ENCODE data around the gene IGF1R.
"Not testable (repeated sequence)": the region's sequence is repeated elsewhere in the genome, so short reads cannot be mapped to it uniquely, and the experiment has no call there.

Gene IGF1R

DNA sequence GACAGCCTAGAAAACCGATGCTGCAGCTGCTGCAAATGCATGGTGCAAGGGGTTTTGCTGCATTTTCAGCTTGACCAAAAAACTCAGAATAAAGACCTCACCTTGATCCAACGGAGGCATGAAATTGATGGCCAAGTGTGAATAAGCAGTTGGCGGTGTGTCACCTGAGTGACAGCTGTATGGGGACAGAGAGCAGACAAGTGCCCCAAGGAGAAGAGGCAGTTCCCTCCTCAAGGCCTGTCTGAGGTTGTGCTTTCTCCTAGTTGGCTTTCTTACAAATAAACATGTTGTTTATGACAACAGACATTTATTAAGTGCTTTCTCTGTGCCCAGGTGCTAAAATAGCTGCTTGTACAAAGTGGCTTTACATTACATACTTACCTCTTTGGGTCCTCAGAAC, 349.0 kb downstream of the IGF1R start:
- no peak for TF ChIP-seq POLR2A (IDR thresholded peaks at IDR 0.05; ENCODE audit: low read depth, low read length)
- no peak for DNase-seq (ENCODE audit: insufficient read length, low spot score)
- FAIRE-seq: no peak

DNA sequence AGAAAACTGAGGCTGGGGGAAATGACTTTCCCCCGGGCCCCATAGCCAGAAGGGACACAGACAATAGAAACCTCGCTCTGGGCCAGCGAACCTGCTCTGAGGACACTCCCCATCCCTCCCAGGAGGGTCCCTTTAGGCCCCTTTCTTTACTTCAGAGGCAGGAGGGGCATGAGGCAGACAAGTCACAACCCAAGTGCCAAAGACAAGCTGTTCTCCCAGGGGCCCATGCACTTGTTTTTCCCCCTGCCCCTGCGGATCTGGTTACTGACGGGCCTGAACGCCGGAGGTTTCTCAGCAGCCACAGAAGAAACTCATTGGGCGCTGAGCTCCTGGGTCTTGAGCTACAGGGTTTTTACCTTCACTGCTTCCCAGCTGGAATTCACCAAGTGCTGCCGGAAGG, 349.4 kb downstream of the IGF1R start:
- no peak for DNase-seq (ENCODE audit: insufficient read length, low spot score)
- TF ChIP-seq POLR2A (IDR thresholded peaks at IDR 0.05; ENCODE audit: low read depth, low read length): no peak
- FAIRE-seq: no peak

DNA sequence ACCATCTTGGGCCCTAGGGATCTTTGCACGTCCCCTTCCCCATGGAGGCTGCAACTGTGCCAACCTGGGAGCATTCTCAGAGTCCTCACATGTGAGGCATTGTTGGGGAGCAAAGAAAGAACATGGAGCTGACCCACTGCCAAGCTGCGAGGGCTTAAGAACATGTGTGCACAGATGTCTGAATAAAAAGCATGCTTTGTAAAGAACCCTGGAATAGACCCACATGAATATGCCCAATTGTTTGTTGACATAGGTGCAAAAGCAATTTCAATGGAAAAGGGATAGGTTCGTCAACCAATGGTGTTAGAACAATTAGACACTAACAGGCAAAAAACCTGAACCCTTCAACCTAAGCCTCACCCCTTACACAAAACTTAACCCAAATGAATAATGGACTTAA, 349.9 kb downstream of the IGF1R start:
- DNase-seq (ENCODE audit: insufficient read length, low spot score) (no peak), FAIRE-seq (no peak)
- TF ChIP-seq POLR2A (IDR thresholded peaks at IDR 0.05; ENCODE audit: low read depth, low read length): no peak

DNA sequence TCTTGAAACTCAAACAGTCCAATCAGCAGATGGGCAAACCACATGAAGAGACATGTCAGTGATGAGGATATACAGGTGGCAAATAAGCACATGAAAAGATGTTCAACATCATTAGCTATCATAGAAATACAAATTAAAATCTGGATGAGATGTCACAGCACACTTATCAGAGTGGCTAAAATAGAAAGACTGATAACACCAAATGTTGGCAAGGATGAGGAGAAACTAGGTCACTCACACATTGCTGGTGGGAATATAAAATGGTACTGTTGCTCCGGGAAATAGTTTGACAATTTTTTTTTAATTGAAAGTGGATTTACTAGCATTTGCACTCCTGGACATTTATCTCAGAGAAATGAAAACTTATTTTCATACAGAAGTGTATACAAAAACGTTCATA, 350.9 kb downstream of the IGF1R start:
- no peak for TF ChIP-seq POLR2A (IDR thresholded peaks at IDR 0.05; ENCODE audit: low read depth, low read length)
- FAIRE-seq (no peak), DNase-seq (ENCODE audit: insufficient read length, low spot score) (no peak)

DNA sequence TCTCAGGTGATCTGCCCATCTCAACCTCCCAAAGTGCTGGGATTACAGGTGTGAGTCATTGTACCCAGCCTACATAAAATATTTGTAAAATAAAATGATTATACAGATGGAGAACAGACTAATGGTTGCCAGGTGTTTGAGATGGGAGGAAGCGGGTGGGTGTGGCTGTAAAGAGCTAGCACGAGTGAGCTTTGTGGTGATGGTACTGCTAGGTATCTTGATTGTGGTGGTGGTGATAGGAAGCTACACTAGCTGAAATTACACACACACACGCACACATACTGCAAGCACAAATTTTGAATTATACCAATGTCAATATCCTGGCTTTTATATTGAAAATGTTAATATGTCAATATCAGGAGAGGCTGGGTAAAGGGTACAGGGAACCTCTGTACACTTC, 353.9 kb downstream of the IGF1R start:
- no peak for TF ChIP-seq POLR2A (IDR thresholded peaks at IDR 0.05; ENCODE audit: low read depth, low read length)
- DNase-seq (ENCODE audit: insufficient read length, low spot score) (no peak), FAIRE-seq (no peak)

DNA sequence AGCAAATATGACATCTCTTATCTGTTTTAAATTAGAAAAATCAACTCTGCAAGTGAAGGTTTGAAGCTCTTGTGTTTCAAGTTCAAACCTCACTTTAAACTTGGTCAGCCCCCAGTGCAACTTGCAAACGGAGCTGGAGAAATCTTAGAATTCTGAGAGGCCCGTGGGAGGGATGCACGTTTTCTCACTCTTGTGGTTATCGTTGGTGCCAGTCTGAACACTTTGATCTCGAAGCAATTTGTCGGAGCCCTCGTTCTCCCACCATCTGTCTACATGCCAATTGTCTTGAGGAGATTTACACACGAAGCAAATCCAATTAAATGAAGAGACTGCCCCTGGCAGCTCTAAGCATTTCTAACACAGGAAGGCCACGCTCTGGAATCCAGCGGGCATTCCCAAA, 355.0 kb downstream of the IGF1R start:
- DNase-seq (ENCODE audit: insufficient read length, low spot score); FAIRE-seq: not testable (repeated sequence)

DNA sequence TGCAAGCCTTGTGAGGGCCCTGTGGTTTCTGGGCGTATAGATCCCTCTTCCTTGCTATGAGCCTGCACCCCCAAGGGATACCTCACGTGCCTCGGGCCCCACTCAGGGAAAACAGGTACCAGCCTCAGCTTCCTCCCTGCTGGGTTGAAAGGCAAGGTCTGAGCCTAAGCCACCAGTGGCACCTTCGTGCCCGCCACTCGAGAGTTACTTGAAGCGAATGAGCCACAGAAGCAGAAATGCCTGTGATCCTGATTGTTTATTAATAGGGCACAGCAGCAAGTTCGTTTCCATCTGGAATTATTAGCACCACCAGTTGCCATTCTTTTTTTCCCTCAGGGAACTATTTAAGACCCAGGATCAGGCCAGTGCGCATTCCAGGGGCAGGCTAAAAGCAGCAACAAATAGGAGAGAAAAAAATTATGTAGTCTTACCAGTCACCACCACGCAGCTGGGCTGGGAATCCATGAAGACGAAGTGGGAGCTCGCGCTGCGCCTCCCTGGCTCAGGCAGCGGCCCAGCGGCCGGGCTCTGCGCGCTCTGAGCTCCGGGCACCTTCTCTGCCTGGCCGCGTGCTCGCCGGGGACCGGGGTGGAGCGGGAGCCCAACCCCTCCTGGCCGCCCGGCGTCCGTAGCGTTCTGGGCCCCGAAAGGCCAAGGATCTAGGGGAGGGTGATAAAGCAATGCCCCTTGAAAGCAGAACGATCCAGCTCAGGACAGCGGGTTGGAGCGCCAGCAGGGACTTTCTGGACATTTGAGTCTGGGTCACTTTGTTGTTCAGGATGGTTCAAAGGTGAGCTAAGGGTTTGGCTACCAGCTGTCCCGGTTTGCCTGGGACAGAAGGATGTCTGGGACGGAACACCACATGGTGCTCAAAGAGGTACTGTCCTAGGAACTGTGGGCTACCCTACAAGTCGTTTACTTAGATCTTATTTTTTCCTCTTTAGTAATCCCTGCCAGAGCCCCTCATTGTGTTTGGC, 356.9 kb downstream of the IGF1R start:
- DNase-seq (ENCODE audit: insufficient read length, low spot score); FAIRE-seq: not testable (repeated sequence)

DNA sequence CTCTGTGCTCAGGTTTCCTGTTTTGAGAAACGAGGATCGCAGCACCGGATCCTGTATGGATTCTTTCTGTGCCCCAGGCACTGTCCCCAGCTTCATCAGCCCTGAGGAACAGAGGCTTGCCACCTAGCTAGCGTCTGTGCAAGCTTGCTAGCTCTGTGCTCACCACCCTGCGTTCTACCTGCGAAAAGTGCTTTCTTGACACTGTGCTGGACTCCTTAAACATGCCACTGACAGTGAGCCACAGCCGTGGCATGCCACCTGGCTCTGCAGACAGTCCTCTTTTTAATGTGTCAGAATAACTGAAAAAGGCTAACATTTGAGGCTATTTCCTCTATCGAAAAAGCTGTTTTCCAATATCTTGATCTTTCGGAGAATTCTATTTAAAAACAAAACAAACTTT, 357.8 kb downstream of the IGF1R start:
- FAIRE-seq (no peak), DNase-seq (ENCODE audit: insufficient read length, low spot score) (no peak)
- TF ChIP-seq POLR2A (IDR thresholded peaks at IDR 0.05; ENCODE audit: low read depth, low read length): no peak

DNA sequence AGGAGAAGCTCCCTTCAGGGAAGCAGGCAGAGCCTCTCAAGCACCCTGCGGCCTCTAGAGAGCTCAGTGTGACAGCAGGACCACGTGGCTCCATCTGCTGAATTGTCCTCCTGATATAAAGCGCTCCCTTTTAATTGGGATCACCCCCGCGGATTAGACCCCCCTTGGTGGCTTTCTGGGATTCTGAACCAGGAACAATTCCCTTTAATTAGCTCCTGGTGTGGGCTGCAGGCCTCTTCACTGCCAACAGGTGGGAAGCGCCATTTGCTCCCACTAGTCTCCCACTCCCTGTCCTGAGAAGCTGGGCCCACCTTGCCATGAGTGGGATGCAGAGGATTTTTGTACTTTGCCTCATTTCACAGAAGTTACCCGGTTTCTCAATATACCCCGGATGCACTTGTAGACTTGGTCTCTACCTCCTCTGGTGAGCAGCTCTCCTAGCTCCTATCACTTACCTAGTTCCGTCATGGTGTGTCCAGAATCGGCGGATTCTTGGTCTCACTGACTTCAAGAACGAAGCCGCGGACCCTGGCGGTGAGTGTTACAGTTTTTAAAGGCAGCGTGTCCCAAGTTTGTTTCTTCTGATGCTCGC, 358.7 kb downstream of the IGF1R start:
- no peak for FAIRE-seq
- TF ChIP-seq POLR2A (IDR thresholded peaks at IDR 0.05; ENCODE audit: low read depth, low read length): no peak
- DNase-seq (ENCODE audit: insufficient read length, low spot score): no peak

DNA sequence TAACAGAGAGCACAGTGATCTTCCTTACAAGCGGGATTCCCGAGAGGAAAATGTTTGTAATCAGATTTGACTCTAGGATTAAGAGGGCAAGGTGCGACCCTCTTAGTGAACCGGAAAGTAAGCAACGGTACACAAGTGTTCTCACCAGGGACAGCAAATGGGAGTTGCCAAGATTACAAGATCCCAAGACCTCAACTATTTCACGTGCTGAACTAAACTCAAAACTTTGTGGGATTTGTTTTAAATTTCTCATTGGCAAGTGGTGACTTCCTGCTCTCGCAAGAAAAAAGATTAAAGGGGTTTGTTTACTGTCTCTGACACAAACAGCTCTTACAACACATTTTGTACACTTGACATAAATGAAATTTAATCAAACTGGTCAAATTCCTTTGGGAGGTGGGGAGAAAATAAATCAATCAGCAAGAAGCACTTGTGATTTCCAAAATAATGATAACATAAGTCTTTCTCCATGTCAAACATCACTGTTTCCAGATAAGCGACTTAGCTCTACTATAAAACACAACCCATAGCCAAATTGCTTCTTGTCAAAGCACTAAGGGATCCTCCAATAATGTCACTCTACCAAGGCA, 361.5 kb downstream of the IGF1R start:
- FAIRE-seq (no peak), DNase-seq (ENCODE audit: insufficient read length, low spot score) (no peak)
- TF ChIP-seq POLR2A (IDR thresholded peaks at IDR 0.05; ENCODE audit: low read depth, low read length): no peak

DNA sequence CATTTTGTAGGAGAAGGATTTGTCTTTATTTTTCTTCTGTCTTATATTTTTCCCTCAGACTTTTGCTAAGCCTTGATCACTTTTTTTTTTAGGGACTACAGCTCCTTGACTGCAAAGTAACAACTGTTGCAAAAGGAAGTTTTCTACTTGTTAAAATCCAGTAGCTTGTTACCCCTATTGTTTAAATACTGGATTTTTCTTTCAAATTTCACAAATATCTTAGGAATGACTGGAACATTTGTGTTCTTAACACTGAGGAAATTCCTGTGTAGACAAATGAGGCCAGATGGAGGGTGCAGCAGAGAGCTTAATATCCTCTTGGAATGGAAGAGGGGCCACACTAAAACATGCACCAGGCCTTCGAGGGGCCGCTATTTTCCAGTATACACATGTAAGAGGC, 362.4 kb downstream of the IGF1R start:
- DNase-seq (ENCODE audit: insufficient read length, low spot score): no peak
- FAIRE-seq: no peak
- TF ChIP-seq POLR2A (IDR thresholded peaks at IDR 0.05; ENCODE audit: low read depth, low read length): no peak

Data from H54 (cell line).